IMR-90 (cell line): ENCODE results near the gene MEDAG. TPM values are rescaled to one million over a fixed set of nuclear protein-coding genes. Genes with fewer than 3 reads are reported as not detected.
A peak's percentile ranks its signal among the peaks of the same experiment; 100 is the strongest.

Experiments used
- ATAC-seq: fragments of 200-7000 bp; cut with Tn5 transposase; 2 replicates; pipeline ENCODE4 v1.9.1; 2020; ENCODE audit warnings: low read depth, mild to moderate bottlenecking, moderate library complexity
- BruUV-seq: library from RNA; stranded (reverse); fragments of 400-500 nt; replicated peaks from 2 replicates; lab custom pipeline; 2021; lab: Mats Ljungman, UMichigan
- CTCF ChIA-PET: fragments of 300-600 bp; formaldehyde crosslinking; extraction: SDS; loops from one replicate; lab custom pipeline; 2021; ENCODE audit warnings: antibody characterized with exemption; lab: Yijun Ruan, JAX
- POLR2A ChIA-PET: fragments of 300-600 bp; sonication (Branson Sonifier 250); formaldehyde crosslinking; loops from one replicate; lab custom pipeline; 2022; ENCODE audit warnings: antibody characterized with exemption; ENCODE audit not compliant: unreplicated experiment; lab: Charles Lee
- DNase-seq: peaks from one replicate; pipeline ENCODE4 v3.0.0; 2013
- H2AFZ ChIP-seq: replicated peaks from 2 replicates; pipeline ENCODE3; 2013; ENCODE audit warnings: low read length, mild to moderate bottlenecking; ENCODE audit not compliant: poor library complexity
- H2AK5ac ChIP-seq: 2 replicates; pipeline ENCODE4 v1.6.1; 2013; ENCODE audit warnings: low read depth, low read length, inconsistent platforms
- H2AK9ac ChIP-seq: replicated peaks from 2 replicates; pipeline ENCODE3; 2013; ENCODE audit warnings: mild to moderate bottlenecking, low read depth, low read length, moderate library complexity; ENCODE audit not compliant: poor library complexity
- H2BK120ac ChIP-seq: 2 replicates; pipeline ENCODE4 v1.6.1; 2013; ENCODE audit warnings: low read depth, low read length, inconsistent platforms
- H2BK15ac ChIP-seq: 3 replicates; pipeline ENCODE4 v1.6.1; 2013; ENCODE audit warnings: low read depth, low read length, inconsistent platforms
- H2BK20ac ChIP-seq: 2 replicates; pipeline ENCODE4 v1.6.1; 2013; ENCODE audit warnings: low read depth, mild to moderate bottlenecking, inconsistent platforms, low read length, moderate library complexity
- H2BK5ac ChIP-seq: 2 replicates; pipeline ENCODE4 v1.6.1; 2013; ENCODE audit warnings: mild to moderate bottlenecking, low read depth, low read length, inconsistent platforms; ENCODE audit not compliant: poor library complexity, severe bottlenecking
- H3K14ac ChIP-seq: replicated peaks from 2 replicates; pipeline ENCODE4 v1.6.1; 2013; ENCODE audit warnings: low read depth, low read length, inconsistent platforms
- H3K18ac ChIP-seq: 2 replicates; pipeline ENCODE4 v1.6.1; 2013; ENCODE audit warnings: low read depth, low read length, control low read depth
- H3K23ac ChIP-seq: 2 replicates; pipeline ENCODE4 v1.6.1; 2013; ENCODE audit warnings: low read depth, low read length, inconsistent platforms
- H3K27ac ChIP-seq: 2 replicates; pipeline ENCODE4 v1.5.1; 2013; ENCODE audit warnings: mild to moderate bottlenecking, control low read depth, low read length; ENCODE audit not compliant: insufficient read depth
- H3K27me3 ChIP-seq: 2 replicates; pipeline ENCODE4 v1.6.1; 2013; ENCODE audit warnings: low read length; ENCODE audit not compliant: control insufficient read depth, insufficient read depth
- H3K36me3 ChIP-seq: 2 replicates; pipeline ENCODE4 v1.6.1; 2013; ENCODE audit warnings: low read length, mixed read lengths; ENCODE audit not compliant: control insufficient read depth, insufficient read depth
- H3K4ac ChIP-seq: 2 replicates; pipeline ENCODE4 v1.6.1; 2013; ENCODE audit warnings: low read depth, low read length, inconsistent platforms
- H3K4me1 ChIP-seq: 2 replicates; pipeline ENCODE4 v1.6.1; 2013; ENCODE audit warnings: low read length, mixed read lengths; ENCODE audit not compliant: control insufficient read depth, insufficient read depth
- H3K4me2 ChIP-seq: 2 replicates; pipeline ENCODE4 v1.6.1; 2013; ENCODE audit warnings: low read depth, mild to moderate bottlenecking, control low read depth, low read length, moderate library complexity
- H3K4me3 ChIP-seq: 2 replicates; pipeline ENCODE4 v1.5.1; 2013; ENCODE audit warnings: low read depth, mild to moderate bottlenecking, control low read depth, low read length, moderate library complexity; ENCODE audit not compliant: insufficient read depth
- H3K56ac ChIP-seq: 2 replicates; pipeline ENCODE4 v1.6.1; 2013; ENCODE audit warnings: low read length, inconsistent platforms; ENCODE audit not compliant: insufficient read depth; ENCODE audit errors: extremely low read depth
- H3K79me1 ChIP-seq, 2 experiments: 2 replicates each; pipeline ENCODE4 v1.6.1; 2013; ENCODE audit warnings: low read length in 2 of 2, inconsistent platforms in 1 of 2, low read depth in 1 of 2
- H3K9ac ChIP-seq: 2 replicates; pipeline ENCODE4 v1.6.1; 2013; ENCODE audit warnings: low read depth, low read length, control low read depth
- H3K9me1 ChIP-seq: 2 replicates; pipeline ENCODE4 v1.6.1; 2013; ENCODE audit warnings: low read length, inconsistent platforms; ENCODE audit not compliant: insufficient read depth
- H3K9me3 ChIP-seq: 2 replicates; pipeline ENCODE4 v1.6.1; 2013; ENCODE audit warnings: low read length; ENCODE audit not compliant: control insufficient read depth, insufficient read depth
- H4K20me1 ChIP-seq: 2 replicates; pipeline ENCODE4 v1.6.1; 2013; ENCODE audit warnings: low read length, inconsistent platforms; ENCODE audit not compliant: insufficient read depth
- H4K5ac ChIP-seq: 2 replicates; pipeline ENCODE4 v1.6.1; 2013; ENCODE audit warnings: mild to moderate bottlenecking, low read depth, low read length, control low read depth
- H4K8ac ChIP-seq, 2 experiments: 2 replicates each; pipeline ENCODE4 v1.6.1; 2013; ENCODE audit warnings: low read depth in 2 of 2, low read length in 2 of 2, control low read depth in 1 of 2, inconsistent platforms in 1 of 2
- H4K91ac ChIP-seq: 2 replicates; pipeline ENCODE4 v1.6.1; 2013; ENCODE audit warnings: low read depth, low read length, inconsistent platforms; ENCODE audit not compliant: insufficient read depth
- ELK1 ChIP-seq: fragments of 150-350 bp; IDR thresholded peaks from 2 replicates; pipeline ENCODE4 v1.6.1; 2016; ENCODE audit warnings: low read depth, mild to moderate bottlenecking, low read length, moderate library complexity, borderline replicate concordance
- FOS ChIP-seq: fragments of 150-350 bp; IDR thresholded peaks from 2 replicates; pipeline ENCODE4 v1.6.1; 2016; ENCODE audit warnings: low read depth, low read length
- WGBS, 2 experiments: methylation state at CpG; one replicate each; pipeline versions ENCODE4 v1.1.5 to v1.1.7; 2013; ENCODE audit warnings: missing lambda C conversion rate in 2 of 2; ENCODE audit not compliant: insufficient read length in 1 of 2; ENCODE audit errors: extremely low coverage in 2 of 2; 5-methylcytosine and 5-hydroxymethylcytosine counted together
- dilution Hi-C: fragments of 300-500 bp; cut with HindIII; formaldehyde crosslinking; loops from one replicate; pipeline ENCODE4 v1.14.3; 2018; ENCODE audit warnings: low sequenced_read_pairs; ENCODE audit not compliant: unreplicated experiment
- in situ Hi-C: fragments of 300-500 bp; cut with MboI; formaldehyde crosslinking; loops from 3 replicates; pipeline ENCODE4 v1.14.3; 2019; ENCODE audit warnings: low sequenced_read_pairs, inconsistent platforms, mixed read lengths
- intact Hi-C: fragments of 100-400 bp; cut with micrococcal nuclease; formaldehyde crosslinking; loops from 2 replicates; pipeline ENCODE4 v1.10.0; 2022
- polyA plus RNA-seq, 3 experiments: library from polyadenylated mRNA; depleted of rRNA; stranded (reverse); fragments of >200 nt; gene quantifications; 2 replicates each; pipeline ENCODE4 v1.2.3, GENCODE V29; 2012; ENCODE audit warnings: low replicate concordance in 1 of 3
- total RNA-seq: library from RNA; depleted of rRNA; stranded (reverse); fragments of >200 nt; gene quantifications from 2 replicates; pipeline ENCODE4 v1.2.3, GENCODE V29; 2012

Gene MEDAG
- total and polyA plus RNA-seq, 2 of the 4 experiments (the other 2 are of a cell fraction), result 0.32 to 0.36 TPM

GRCh38 chr13:30882996-30883766, 22.9 kb upstream of the MEDAG start:
- H3K36me3 ChIP-seq, result no peaks in the 10 kb centered on the region
- H3K14ac ChIP-seq, result no peak overlapping the region
- peaks cover 18% of the 10 kb centered on the region for H3K9me1 ChIP-seq
- peak overlapping the region; percentile 0; the same call in 1 of the 2 replicates for H3K27ac ChIP-seq
- H3K4me3 ChIP-seq, result no peak overlapping the region
- CTCF ChIA-PET, result no interaction called here
- dilution Hi-C loops, result no loop called here
- in situ Hi-C loops, result no loop called here
- H3K4me1 ChIP-seq, result peaks cover 25% of the 10 kb centered on the region
- WGBS, 2 experiments, result no CpG with 5 or more reads among the region's 13 CpGs
- H2BK5ac ChIP-seq, result no peak overlapping the region
- no peaks in the 10 kb centered on the region for H4K20me1 ChIP-seq
- H4K8ac ChIP-seq, result peak overlapping the region; percentile 27 to 53
- peak overlapping the region; percentile 57; the same call in 1 of the 2 replicates for H2AK5ac ChIP-seq
- no peak overlapping the region; the same call in 1 of the 3 replicates for H2BK15ac ChIP-seq
- H3K79me1 ChIP-seq, result peaks cover 0 to 5% of the 10 kb centered on the region in 2 experiments; a peak in 1 of 4 replicates
- intact Hi-C loops, result loop anchor here (10.0 kb wide), 1 partner anchor 252 kb away; no protein-coding TSS in a partner anchor
- no peaks in the 10 kb centered on the region for H3K27me3 ChIP-seq
- H3K23ac ChIP-seq, result no peak overlapping the region; the same call in 1 of the 2 replicates
- peak overlapping the region; percentile 28; the same call in 1 of the 2 replicates for H2BK20ac ChIP-seq
- H3K56ac ChIP-seq, result no peak overlapping the region
- peak overlapping the region; percentile 65; the same call in 1 of the 2 replicates for H2BK120ac ChIP-seq
- H3K9me3 ChIP-seq, result no peaks in the 10 kb centered on the region
- H3K9ac ChIP-seq, result no peak overlapping the region
- POLR2A ChIA-PET, result no interaction called here
- no peak overlapping the region for H2AK9ac ChIP-seq
- H4K5ac ChIP-seq, result peak overlapping the region; percentile 64
- H3K18ac ChIP-seq, result peak overlapping the region; percentile 6; the same call in 1 of the 2 replicates
- DNase-seq (no peak), ATAC-seq (no peak)
- no peak overlapping the region for H3K4me2 ChIP-seq
- peak overlapping the region; percentile 57; the same call in 1 of the 2 replicates for H3K4ac ChIP-seq
- peak overlapping the region; percentile 32; the same call in 1 of the 2 replicates for H4K91ac ChIP-seq
- peak overlapping the region; percentile 73 for H2AFZ ChIP-seq
- no TSS peak for BruUV-seq
- TF ChIP-seq FOS, result no peak
- TF ChIP-seq ELK1, result no peak
